Tibial artery (tissue), 4 donors: ENCODE results near the gene PATZ1.

ENCODE experiments used
- DNase-seq, 2 donors: peaks; one replicate each; pipeline ENCODE4 v3.0.0-alpha.2; 2019
- H3K27ac ChIP-seq, 2 donors: fragments of 200-600 bp; sonication (generic) in 1 of 2; 1 replicate in 1 of 2; 2 replicates in 1 of 2; pipeline ENCODE4 v1.5.1; 2018 to 2019; ENCODE audit warnings: mild to moderate bottlenecking in 1 of 2
- H3K27me3 ChIP-seq, 2 donors: fragments of 200-600 bp; sonication (generic) in 1 of 2; one replicate each; pipeline versions ENCODE4 v1.5.1 to v1.6.0; 2016 to 2019
- H3K36me3 ChIP-seq, 3 donors: fragments of 200-600 bp; sonication (generic) in 2 of 3; one replicate each; pipeline ENCODE4 v1.5.1; 2016 to 2019; ENCODE audit warnings: mild to moderate bottlenecking in 2 of 3
- H3K4me1 ChIP-seq, 4 donors: fragments of 200-600 bp; sonication (generic) in 2 of 4; 1 replicate in 3 of 4; 2 replicates in 1 of 4; pipeline ENCODE4 v1.5.1; 2016 to 2019
- H3K4me3 ChIP-seq, 2 donors: fragments of 200-600 bp; sonication (generic) in 1 of 2; 1 replicate in 1 of 2; 2 replicates in 1 of 2; pipeline ENCODE4 v1.5.1; 2018 to 2019; ENCODE audit warnings: mild to moderate bottlenecking in 2 of 2
- H3K9me3 ChIP-seq, 3 donors: fragments of 200-600 bp; sonication (generic) in 1 of 3; one replicate each; pipeline ENCODE4 v1.5.1; 2016 to 2019
- CTCF ChIP-seq, 2 experiments: fragments of 200-600 bp in 1 of 2; fragments of 450-650 bp in 1 of 2; IDR thresholded peaks; one replicate each; pipeline ENCODE4 v1.5.1; 2017 to 2019; ENCODE audit warnings: antibody characterized with exemption in 2 of 2, mild to moderate bottlenecking in 1 of 2, moderate library complexity in 1 of 2
- intact Hi-C: fragments of 100-400 bp; cut with DNase I; formaldehyde crosslinking; loops from one replicate; pipeline ENCODE4 v1.15.0; 2023; ENCODE audit warnings: low total_unique reads

Gene PATZ1

GRCh38 chr22:31367426-31367825 is 21.3 kb upstream of the PATZ1 start:
- DNase-seq = no peak
- no peaks in the 10 kb centered on the region for H3K4me1 ChIP-seq
- no peaks in the 10 kb centered on the region for H3K27me3 ChIP-seq
- TF ChIP-seq CTCF (IDR thresholded peaks at IDR 0.05) = no peak
- no peaks in the 10 kb centered on the region for H3K9me3 ChIP-seq
- intact Hi-C loops = no loop called here
- H3K36me3 ChIP-seq = no peaks in the 10 kb centered on the region
- no peak overlapping the region for H3K27ac ChIP-seq
- no peak overlapping the region for H3K4me3 ChIP-seq

- no peaks in the 10 kb centered on the region for H3K9me3 ChIP-seq
- no peaks in the 10 kb centered on the region for H3K4me1 ChIP-seq
- H3K27ac ChIP-seq = no peak overlapping the region
- intact Hi-C loops = no loop called here
- no peaks in the 10 kb centered on the region for H3K27me3 ChIP-seq
- DNase-seq = no peak
- no peaks in the 10 kb centered on the region for H3K36me3 ChIP-seq
- TF ChIP-seq CTCF (IDR thresholded peaks at IDR 0.05) = no peak
- no peak overlapping the region for H3K4me3 ChIP-seq
Measured at GRCh38 chr22:31363885-31364465, 17.8 kb upstream of the PATZ1 start.

- no peak for DNase-seq
- Histone ChIP-seq H3K9me3 (no peaks in the 10 kb centered on the region), H3K36me3 (no peaks in the 10 kb centered on the region), H3K4me3 (no peak overlapping the region), H3K27me3 (peaks cover 0 to 3% of the 10 kb centered on the region in 2 donors), H3K4me1 (no peaks in the 10 kb centered on the region), H3K27ac (no peak overlapping the region)
- TF ChIP-seq CTCF (IDR thresholded peaks at IDR 0.05) = no peak
- intact Hi-C loops = no loop called here
Measured at GRCh38 chr22:31361743-31362142, 15.6 kb upstream of the PATZ1 start.

GRCh38 chr22:31360029-31360428 is 13.9 kb upstream of the PATZ1 start:
- intact Hi-C loops = no loop called here
- Histone ChIP-seq H3K4me1 (no peaks in the 10 kb centered on the region), H3K27ac (no peak overlapping the region), H3K27me3 (peaks cover 0 to 3% of the 10 kb centered on the region in 2 donors), H3K4me3 (no peak overlapping the region), H3K9me3 (no peaks in the 10 kb centered on the region), H3K36me3 (no peaks in the 10 kb centered on the region)
- TF ChIP-seq CTCF (IDR thresholded peaks at IDR 0.05) = no peak
- no peak for DNase-seq

- intact Hi-C loops = no loop called here
- no peaks in the 10 kb centered on the region for H3K36me3 ChIP-seq
- H3K27ac ChIP-seq = no peak overlapping the region
- no peaks in the 10 kb centered on the region for H3K4me1 ChIP-seq
- no peaks in the 10 kb centered on the region for H3K9me3 ChIP-seq
- peaks cover 0 to 29% of the 10 kb centered on the region in 2 donors for H3K27me3 ChIP-seq
- TF ChIP-seq CTCF (IDR thresholded peaks at IDR 0.05) = no peak
- H3K4me3 ChIP-seq = no peak overlapping the region
- no peak for DNase-seq
Measured at GRCh38 chr22:31354515-31354914, 8.4 kb upstream of the PATZ1 start.

GRCh38 chr22:31350410-31350863 is 4.3 kb upstream of the PATZ1 start:
- Histone ChIP-seq H3K36me3 (no peaks in the 10 kb centered on the region), H3K27ac (no peak overlapping the region), H3K9me3 (no peaks in the 10 kb centered on the region), H3K27me3 (peaks cover 0 to 26% of the 10 kb centered on the region in 2 donors), H3K4me3 (no peak overlapping the region), H3K4me1 (peaks cover 0 to 9% (median 7%) of the 10 kb centered on the region in 4 donors)
- intact Hi-C loops = no loop called here
- TF ChIP-seq CTCF (IDR thresholded peaks at IDR 0.05) = no peak
- no peak for DNase-seq
